IMR-90 (cell line): ENCODE measurements around the gene USH1G. TPM values are rescaled to one million over a fixed set of nuclear protein-coding genes. Genes with fewer than 3 reads are reported as not detected.

Source experiments
- ATAC-seq: fragments of 200-7000 bp; cut with Tn5 transposase; 2 replicates; pipeline ENCODE4 v1.9.1; 2020; ENCODE audit warnings: low read depth, mild to moderate bottlenecking, moderate library complexity
- BruUV-seq: library from RNA; stranded (reverse); fragments of 400-500 nt; replicated peaks from 2 replicates; lab custom pipeline; 2021; lab: Mats Ljungman, UMichigan
- CTCF ChIA-PET: fragments of 300-600 bp; formaldehyde crosslinking; extraction: SDS; loops from one replicate; lab custom pipeline; 2021; ENCODE audit warnings: antibody characterized with exemption; lab: Yijun Ruan, JAX
- POLR2A ChIA-PET: fragments of 300-600 bp; sonication (Branson Sonifier 250); formaldehyde crosslinking; loops from one replicate; lab custom pipeline; 2022; ENCODE audit warnings: antibody characterized with exemption; ENCODE audit not compliant: unreplicated experiment; lab: Charles Lee
- DNase-seq: peaks from one replicate; pipeline ENCODE4 v3.0.0; 2013
- H2AFZ ChIP-seq: replicated peaks from 2 replicates; pipeline ENCODE3; 2013; ENCODE audit warnings: low read length, mild to moderate bottlenecking; ENCODE audit not compliant: poor library complexity
- H2AK5ac ChIP-seq: 2 replicates; pipeline ENCODE4 v1.6.1; 2013; ENCODE audit warnings: low read depth, low read length, inconsistent platforms
- H2AK9ac ChIP-seq: replicated peaks from 2 replicates; pipeline ENCODE3; 2013; ENCODE audit warnings: mild to moderate bottlenecking, low read depth, low read length, moderate library complexity; ENCODE audit not compliant: poor library complexity
- H2BK120ac ChIP-seq: 2 replicates; pipeline ENCODE4 v1.6.1; 2013; ENCODE audit warnings: low read depth, low read length, inconsistent platforms
- H2BK15ac ChIP-seq: 3 replicates; pipeline ENCODE4 v1.6.1; 2013; ENCODE audit warnings: low read depth, low read length, inconsistent platforms
- H2BK20ac ChIP-seq: 2 replicates; pipeline ENCODE4 v1.6.1; 2013; ENCODE audit warnings: low read depth, mild to moderate bottlenecking, inconsistent platforms, low read length, moderate library complexity
- H2BK5ac ChIP-seq: 2 replicates; pipeline ENCODE4 v1.6.1; 2013; ENCODE audit warnings: mild to moderate bottlenecking, low read depth, low read length, inconsistent platforms; ENCODE audit not compliant: poor library complexity, severe bottlenecking
- H3K14ac ChIP-seq: replicated peaks from 2 replicates; pipeline ENCODE4 v1.6.1; 2013; ENCODE audit warnings: low read depth, low read length, inconsistent platforms
- H3K18ac ChIP-seq: 2 replicates; pipeline ENCODE4 v1.6.1; 2013; ENCODE audit warnings: low read depth, low read length, control low read depth
- H3K23ac ChIP-seq: 2 replicates; pipeline ENCODE4 v1.6.1; 2013; ENCODE audit warnings: low read depth, low read length, inconsistent platforms
- H3K27ac ChIP-seq: 2 replicates; pipeline ENCODE4 v1.5.1; 2013; ENCODE audit warnings: mild to moderate bottlenecking, control low read depth, low read length; ENCODE audit not compliant: insufficient read depth
- H3K27me3 ChIP-seq: 2 replicates; pipeline ENCODE4 v1.6.1; 2013; ENCODE audit warnings: low read length; ENCODE audit not compliant: control insufficient read depth, insufficient read depth
- H3K36me3 ChIP-seq: 2 replicates; pipeline ENCODE4 v1.6.1; 2013; ENCODE audit warnings: low read length, mixed read lengths; ENCODE audit not compliant: control insufficient read depth, insufficient read depth
- H3K4ac ChIP-seq: 2 replicates; pipeline ENCODE4 v1.6.1; 2013; ENCODE audit warnings: low read depth, low read length, inconsistent platforms
- H3K4me1 ChIP-seq: 2 replicates; pipeline ENCODE4 v1.6.1; 2013; ENCODE audit warnings: low read length, mixed read lengths; ENCODE audit not compliant: control insufficient read depth, insufficient read depth
- H3K4me2 ChIP-seq: 2 replicates; pipeline ENCODE4 v1.6.1; 2013; ENCODE audit warnings: low read depth, mild to moderate bottlenecking, control low read depth, low read length, moderate library complexity
- H3K4me3 ChIP-seq: 2 replicates; pipeline ENCODE4 v1.5.1; 2013; ENCODE audit warnings: low read depth, mild to moderate bottlenecking, control low read depth, low read length, moderate library complexity; ENCODE audit not compliant: insufficient read depth
- H3K56ac ChIP-seq: 2 replicates; pipeline ENCODE4 v1.6.1; 2013; ENCODE audit warnings: low read length, inconsistent platforms; ENCODE audit not compliant: insufficient read depth; ENCODE audit errors: extremely low read depth
- H3K79me1 ChIP-seq, 2 experiments: 2 replicates each; pipeline ENCODE4 v1.6.1; 2013; ENCODE audit warnings: low read length in 2 of 2, inconsistent platforms in 1 of 2, low read depth in 1 of 2
- H3K9ac ChIP-seq: 2 replicates; pipeline ENCODE4 v1.6.1; 2013; ENCODE audit warnings: low read depth, low read length, control low read depth
- H3K9me1 ChIP-seq: 2 replicates; pipeline ENCODE4 v1.6.1; 2013; ENCODE audit warnings: low read length, inconsistent platforms; ENCODE audit not compliant: insufficient read depth
- H3K9me3 ChIP-seq: 2 replicates; pipeline ENCODE4 v1.6.1; 2013; ENCODE audit warnings: low read length; ENCODE audit not compliant: control insufficient read depth, insufficient read depth
- H4K20me1 ChIP-seq: 2 replicates; pipeline ENCODE4 v1.6.1; 2013; ENCODE audit warnings: low read length, inconsistent platforms; ENCODE audit not compliant: insufficient read depth
- H4K5ac ChIP-seq: 2 replicates; pipeline ENCODE4 v1.6.1; 2013; ENCODE audit warnings: mild to moderate bottlenecking, low read depth, low read length, control low read depth
- H4K8ac ChIP-seq, 2 experiments: 2 replicates each; pipeline ENCODE4 v1.6.1; 2013; ENCODE audit warnings: low read depth in 2 of 2, low read length in 2 of 2, control low read depth in 1 of 2, inconsistent platforms in 1 of 2
- H4K91ac ChIP-seq: 2 replicates; pipeline ENCODE4 v1.6.1; 2013; ENCODE audit warnings: low read depth, low read length, inconsistent platforms; ENCODE audit not compliant: insufficient read depth
- BHLHE40 ChIP-seq: fragments of 150-350 bp; IDR thresholded peaks from 2 replicates; pipeline ENCODE4 v1.6.1; 2016; ENCODE audit warnings: mild to moderate bottlenecking, low read depth, low read length
- CEBPB ChIP-seq: IDR thresholded peaks from 2 replicates; pipeline ENCODE4 v1.6.1; 2012; ENCODE audit warnings: low read depth, low read length, improper control_type of control experiment
- CTCF ChIP-seq: conservative IDR thresholded peaks from 2 replicates; pipeline ENCODE4 v1.5.1; 2012; ENCODE audit warnings: mild to moderate bottlenecking, low read depth, low read length, improper control_type of control experiment
- FOS ChIP-seq: fragments of 150-350 bp; IDR thresholded peaks from 2 replicates; pipeline ENCODE4 v1.6.1; 2016; ENCODE audit warnings: low read depth, low read length
- MAZ ChIP-seq: IDR thresholded peaks from 2 replicates; pipeline ENCODE4 v1.6.1; 2012; ENCODE audit warnings: low read depth, mild to moderate bottlenecking, low read length, improper control_type of control experiment, moderate library complexity, borderline replicate concordance
- MXI1 ChIP-seq: IDR thresholded peaks from 2 replicates; pipeline ENCODE4 v1.6.1; 2012; ENCODE audit warnings: low read depth, mild to moderate bottlenecking, low read length, moderate library complexity, borderline replicate concordance
- NFE2L2 ChIP-seq: fragments of 150-350 bp; IDR thresholded peaks from 2 replicates; pipeline ENCODE4 v1.6.1; 2016; ENCODE audit warnings: low read depth, mild to moderate bottlenecking, low read length
- RAD21 ChIP-seq: IDR thresholded peaks from 2 replicates; pipeline ENCODE4 v1.6.1; 2012; ENCODE audit warnings: low read length, improper control_type of control experiment
- RFX5 ChIP-seq: IDR thresholded peaks from 2 replicates; pipeline ENCODE4 v1.8.0; 2012; ENCODE audit warnings: low read depth, mild to moderate bottlenecking, low read length, moderate library complexity
- SMC3 ChIP-seq: fragments of 150-350 bp; IDR thresholded peaks from 2 replicates; pipeline ENCODE4 v1.6.1; 2016; ENCODE audit warnings: low read depth, mild to moderate bottlenecking, antibody characterized with exemption, low read length, moderate library complexity
- WGBS, 2 experiments: methylation state at CpG; one replicate each; pipeline versions ENCODE4 v1.1.5 to v1.1.7; 2013; ENCODE audit warnings: missing lambda C conversion rate in 2 of 2; ENCODE audit not compliant: insufficient read length in 1 of 2; ENCODE audit errors: extremely low coverage in 2 of 2; 5-methylcytosine and 5-hydroxymethylcytosine counted together
- dilution Hi-C: fragments of 300-500 bp; cut with HindIII; formaldehyde crosslinking; loops from one replicate; pipeline ENCODE4 v1.14.3; 2018; ENCODE audit warnings: low sequenced_read_pairs; ENCODE audit not compliant: unreplicated experiment
- in situ Hi-C: fragments of 300-500 bp; cut with MboI; formaldehyde crosslinking; loops from 3 replicates; pipeline ENCODE4 v1.14.3; 2019; ENCODE audit warnings: low sequenced_read_pairs, inconsistent platforms, mixed read lengths
- intact Hi-C: fragments of 100-400 bp; cut with micrococcal nuclease; formaldehyde crosslinking; loops from 2 replicates; pipeline ENCODE4 v1.10.0; 2022
- polyA plus RNA-seq, 3 experiments: library from polyadenylated mRNA; depleted of rRNA; stranded (reverse); fragments of >200 nt; gene quantifications; 2 replicates each; pipeline ENCODE4 v1.2.3, GENCODE V29; 2012; ENCODE audit warnings: low replicate concordance in 1 of 3
- total RNA-seq: library from RNA; depleted of rRNA; stranded (reverse); fragments of >200 nt; gene quantifications from 2 replicates; pipeline ENCODE4 v1.2.3, GENCODE V29; 2012
- TF ChIP-seq, protein P1 (sequence below): fragments of 150-350 bp; IDR thresholded peaks from 2 replicates; pipeline ENCODE4 v1.6.1; 2016; ENCODE audit warnings: low read depth, mild to moderate bottlenecking, low read length, moderate library complexity, borderline replicate concordance

USH1G gene
- total and polyA plus RNA-seq, 2 of the 4 experiments (the other 2 are of a cell fraction): not detected

DNA sequence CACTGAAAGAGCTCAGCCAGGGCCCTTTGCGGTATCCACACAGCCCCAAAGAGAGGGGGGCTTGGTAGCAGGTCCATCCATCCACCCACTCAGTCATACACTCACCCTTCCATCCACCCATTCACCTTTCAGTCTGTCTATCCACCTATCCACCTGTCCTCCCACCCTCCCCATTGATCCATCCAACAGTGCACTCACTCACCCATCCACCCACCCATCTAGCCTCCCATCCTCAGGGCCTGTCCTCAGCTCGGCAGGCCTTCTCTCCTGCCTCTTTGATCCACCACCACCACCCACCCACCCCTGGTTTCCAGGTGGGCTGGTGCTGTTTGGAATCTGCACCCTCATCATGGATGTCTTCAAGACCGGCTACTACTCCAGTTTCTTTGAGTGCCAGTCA lies 2.2 kb upstream of the USH1G start:
- no peak overlapping the region for H2BK20ac ChIP-seq
- H3K4me2 ChIP-seq: no peak overlapping the region
- no peak overlapping the region for H2AFZ ChIP-seq
- no peak overlapping the region for H3K27ac ChIP-seq
- intact Hi-C loops: no loop called here
- H2BK5ac ChIP-seq: no peak overlapping the region
- peaks cover 81% of the 10 kb centered on the region for H3K27me3 ChIP-seq
- no peaks in the 10 kb centered on the region for H3K79me1 ChIP-seq
- H3K9me1 ChIP-seq: no peaks in the 10 kb centered on the region
- no peaks in the 10 kb centered on the region for H4K20me1 ChIP-seq
- ATAC-seq: no peak
- no peak overlapping the region for H2BK120ac ChIP-seq
- no peak overlapping the region for H2AK9ac ChIP-seq
- no peaks in the 10 kb centered on the region for H3K36me3 ChIP-seq
- no CpG with 5 or more reads among the region's 3 CpGs for WGBS, 2 experiments
- H4K5ac ChIP-seq: no peak overlapping the region
- no peak overlapping the region for H4K8ac ChIP-seq
- ChIA-PET POLR2A (no interaction called here), CTCF (no interaction called here)
- no peak overlapping the region for H4K91ac ChIP-seq
- no peaks in the 10 kb centered on the region for H3K4me1 ChIP-seq
- H2BK15ac ChIP-seq: no peak overlapping the region
- no peak overlapping the region for H2AK5ac ChIP-seq
- no peak overlapping the region for H3K14ac ChIP-seq
- H3K4ac ChIP-seq: no peak overlapping the region
- no peaks in the 10 kb centered on the region for H3K9me3 ChIP-seq
- no peak overlapping the region for H3K18ac ChIP-seq
- dilution Hi-C loops: no loop called here
- no peak for DNase-seq
- H3K23ac ChIP-seq: no peak overlapping the region
- no TSS peak for BruUV-seq
- in situ Hi-C loops: no loop called here
- H3K56ac ChIP-seq: no peak overlapping the region
- H3K9ac ChIP-seq: no peak overlapping the region
- TF ChIP-seq, protein P1, sequence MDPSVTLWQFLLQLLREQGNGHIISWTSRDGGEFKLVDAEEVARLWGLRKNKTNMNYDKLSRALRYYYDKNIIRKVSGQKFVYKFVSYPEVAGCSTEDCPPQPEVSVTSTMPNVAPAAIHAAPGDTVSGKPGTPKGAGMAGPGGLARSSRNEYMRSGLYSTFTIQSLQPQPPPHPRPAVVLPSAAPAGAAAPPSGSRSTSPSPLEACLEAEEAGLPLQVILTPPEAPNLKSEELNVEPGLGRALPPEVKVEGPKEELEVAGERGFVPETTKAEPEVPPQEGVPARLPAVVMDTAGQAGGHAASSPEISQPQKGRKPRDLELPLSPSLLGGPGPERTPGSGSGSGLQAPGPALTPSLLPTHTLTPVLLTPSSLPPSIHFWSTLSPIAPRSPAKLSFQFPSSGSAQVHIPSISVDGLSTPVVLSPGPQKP: no peak
- no peak for TF ChIP-seq RAD21
- no peak for TF ChIP-seq RFX5
- TF ChIP-seq CEBPB: no peak
- no peak for TF ChIP-seq SMC3
- no peak for TF ChIP-seq BHLHE40
- no peak for TF ChIP-seq MAZ
- TF ChIP-seq MXI1: no peak
- TF ChIP-seq NFE2L2: no peak
- TF ChIP-seq CTCF: no peak
- TF ChIP-seq FOS: no peak
- H3K4me3 ChIP-seq: no peak overlapping the region
